Heart left ventricle (tissue), 16 donors: ENCODE data around the gene PRM3. TPM values are rescaled to one million over a fixed set of nuclear protein-coding genes. Genes with fewer than 3 reads are reported as not detected.

ENCODE experiments used
- ATAC-seq, 4 donors: fragments of 200-7000 bp; cut with Tn5 transposase; one replicate each; pipeline ENCODE4 v1.9.1; 2020 to 2022; ENCODE audit warnings: moderate library complexity in 4 of 4, mild to moderate bottlenecking in 3 of 4, moderate number of reproducible peaks in 1 of 4
- DNase-seq, 5 donors: peaks; one replicate each; pipeline ENCODE4 v3.0.0-alpha.2; 2020
- H3K27ac ChIP-seq, 12 donors: fragments of 200-600 bp; sonication (generic) in 4 of 12; one replicate each; pipeline versions ENCODE4 v1.5.0 to v1.8.0; 2016 to 2022; ENCODE audit warnings: mild to moderate bottlenecking in 2 of 12
- H3K27me3 ChIP-seq, 9 donors: fragments of 200-600 bp; sonication (generic) in 2 of 9; one replicate each; pipeline versions ENCODE4 v1.5.1 to v1.8.0; 2016 to 2022; ENCODE audit warnings: mild to moderate bottlenecking in 3 of 9
- H3K36me3 ChIP-seq, 9 donors: fragments of 200-600 bp; sonication (generic) in 2 of 9; one replicate each; pipeline versions ENCODE4 v1.5.0 to v1.8.0; 2018 to 2022; ENCODE audit warnings: mild to moderate bottlenecking in 2 of 9
- H3K4me1 ChIP-seq, 12 donors: fragments of 200-600 bp; sonication (generic) in 4 of 12; one replicate each; pipeline versions ENCODE4 v1.5.0 to v1.8.0; 2016 to 2022; ENCODE audit warnings: mild to moderate bottlenecking in 3 of 12
- H3K4me3 ChIP-seq, 12 donors: fragments of 200-600 bp; sonication (generic) in 4 of 12; one replicate each; pipeline versions ENCODE4 v1.5.0 to v1.8.0; 2017 to 2022; ENCODE audit warnings: mild to moderate bottlenecking in 9 of 12, moderate library complexity in 4 of 12
- H3K9me3 ChIP-seq, 12 donors: fragments of 200-600 bp; sonication (generic) in 4 of 12; one replicate each; pipeline versions ENCODE4 v1.5.0 to v1.8.0; 2016 to 2022; ENCODE audit warnings: mild to moderate bottlenecking in 1 of 12
- CTCF ChIP-seq, 12 donors: fragments of 200-600 bp; sonication (generic) in 4 of 12; IDR thresholded peaks; one replicate each; pipeline versions ENCODE4 v1.5.0 to v1.8.0; 2018 to 2022; ENCODE audit warnings: antibody characterized with exemption in 12 of 12, mild to moderate bottlenecking in 5 of 12
- POLR2A ChIP-seq, 2 donors: fragments of 450-650 bp; IDR thresholded peaks; one replicate each; pipeline ENCODE4 v1.6.1; 2017; ENCODE audit warnings: antibody characterized with exemption in 2 of 2, mild to moderate bottlenecking in 2 of 2, moderate library complexity in 2 of 2
- WGBS, 4 donors: extraction: QIAGEN DNeasy Blood & Tissue Kit in 2 of 4; methylation state at CpG; one replicate each; pipeline versions ENCODE4 v1.1.5 to v1.1.7; 2013 to 2018; 5-methylcytosine and 5-hydroxymethylcytosine counted together
- intact Hi-C, 10 donors: fragments of 100-400 bp; cut with DNase I; formaldehyde crosslinking; loops; one replicate each; pipeline versions ENCODE4 v1.11.1 to v1.14.2; 2022
- microRNA-seq, 4 donors: library from miRNA; unstranded; fragments of <30 nt; microRNA quantifications; one replicate each; pipeline versions ENCODE4 to v1.2.0, GENCODE V29; 2017 to 2020
- polyA plus RNA-seq, 2 donors: library from polyadenylated mRNA; stranded (reverse); fragments of 200-250 nt; gene quantifications; one replicate each; pipeline ENCODE4 v1.2.3, GENCODE V29; 2013
- total RNA-seq, 9 donors: library from RNA; depleted of rRNA in 2 of 9; stranded (reverse); fragments of >200 nt in 2 of 9; fragmentation: NEBNext Ultra II Directional in 3 of 9; extraction: Animal tissue kit (Norgen Biotek cat#: 25700) in 3 of 9; gene quantifications; one replicate each; pipeline versions ENCODE4 v1.1.0 to v1.2.4, GENCODE V29; 2016 to 2023
- donor health status: ischemic (EF 13 %, LVEDD 7.1; RV severe dilation, severe dysfunction).
- donor health status: healthy with polysubstance abuse.
- donor health status: DM: no; HTN: yes; CAD: no.
- donor health status: DM: no; HTN: no; CAD: no.
- donor health status: ischemic (EF 25% LVEDD 6.9; RV normal size, moderate dysfunction).
- donor health status: ischemic (EF 25% LVEDD 5.7; RV mildly dilated, moderate dysfunction).
- donor health status: healthy.
- donor health status: DM: yes; HTN: yes; CAD: no.
- donor health status: ischemic (EF 35%, LVEDD 5.7; RV mildly dilated, moderate dysfunction).
- donor health status: nonischemic (EF 11% LVEDD 7.7; RV severe dilation, severe dysfunction).
- donor health status: DM: yes; HTN: yes; CAD: no.
- donor health status: PGD.
- donor health status: ischemic (EF 29% LVEDD 5.4; RV normal size, mild dysfunction).
- donor health status: nonischemic (EF 23%, LVEDD 6.1; RV moderate dilation, normal function).

PRM3 gene
- total and polyA plus RNA-seq, 11 donors = not detected

DNA sequence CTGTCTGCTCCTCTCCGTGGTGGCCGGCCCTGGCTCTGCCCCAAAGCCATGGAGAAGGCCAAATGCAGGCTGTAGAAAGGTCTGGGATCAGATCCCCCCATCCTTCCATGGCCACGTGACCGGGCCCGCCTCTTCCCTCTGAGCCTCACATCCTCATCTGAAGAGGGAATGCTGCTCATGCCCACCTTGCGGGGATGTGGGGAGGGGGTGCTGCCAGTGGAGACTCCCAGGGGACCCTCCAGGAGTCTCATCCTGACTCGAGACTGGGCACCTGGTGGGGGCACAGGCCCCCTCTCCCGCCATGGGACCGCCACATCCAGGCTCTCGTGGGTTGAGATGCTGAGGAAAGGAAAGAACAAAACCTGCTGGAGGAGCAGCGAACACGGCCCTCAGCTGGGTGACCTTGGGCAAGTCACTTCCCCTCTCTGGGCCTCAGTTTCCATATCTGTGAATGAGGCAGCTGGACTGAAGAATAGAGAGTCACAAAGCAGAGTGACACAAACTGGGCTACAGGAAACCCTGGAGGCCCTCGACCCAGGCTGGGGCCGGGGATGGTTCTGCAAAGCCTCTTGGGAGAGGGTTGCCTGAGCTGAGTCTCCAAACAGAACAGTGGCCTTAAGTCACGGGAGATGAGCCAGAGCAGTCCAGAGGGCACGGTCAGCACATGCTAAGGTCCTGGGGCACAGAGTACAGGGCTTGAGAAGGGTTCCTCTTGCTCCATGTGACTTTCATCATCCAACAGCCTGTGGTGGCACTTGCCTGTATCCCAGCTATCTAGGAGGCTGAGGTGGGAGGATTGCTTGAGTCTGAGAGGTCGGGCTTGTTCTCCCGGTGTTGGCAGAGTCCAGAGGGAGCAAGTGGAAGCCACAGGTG, 47.5 kb downstream of the PRM3 start:
- Histone ChIP-seq H3K4me1 (peaks cover 0 to 32% (median 10%) of the 10 kb centered on the region in 12 donors), H3K4me3 (peak overlapping the region in 1 of 12 donors; percentile 28), H3K27me3 (no peaks in the 10 kb centered on the region), H3K9me3 (no peaks in the 10 kb centered on the region), H3K36me3 (no peaks in the 10 kb centered on the region), H3K27ac (peak overlapping the region in 3 of 12 donors; percentile 31 to 88 (median 74))
- no peak for TF ChIP-seq POLR2A (IDR thresholded peaks at IDR 0.05)
- 78 to 83% (median 82%) methylated on average over 17 to 18 of the region's 18 CpGs for WGBS, 4 donors
- ATAC-seq (no peak), DNase-seq (no peak)
- intact Hi-C loops = loop anchor here in 2 of 10 donors (2.0 to 10.0 kb wide), 2 partner anchors 31 to 51 kb away; partner anchors contain the start of gene SOCS1 (in 1 of the 2)

DNA sequence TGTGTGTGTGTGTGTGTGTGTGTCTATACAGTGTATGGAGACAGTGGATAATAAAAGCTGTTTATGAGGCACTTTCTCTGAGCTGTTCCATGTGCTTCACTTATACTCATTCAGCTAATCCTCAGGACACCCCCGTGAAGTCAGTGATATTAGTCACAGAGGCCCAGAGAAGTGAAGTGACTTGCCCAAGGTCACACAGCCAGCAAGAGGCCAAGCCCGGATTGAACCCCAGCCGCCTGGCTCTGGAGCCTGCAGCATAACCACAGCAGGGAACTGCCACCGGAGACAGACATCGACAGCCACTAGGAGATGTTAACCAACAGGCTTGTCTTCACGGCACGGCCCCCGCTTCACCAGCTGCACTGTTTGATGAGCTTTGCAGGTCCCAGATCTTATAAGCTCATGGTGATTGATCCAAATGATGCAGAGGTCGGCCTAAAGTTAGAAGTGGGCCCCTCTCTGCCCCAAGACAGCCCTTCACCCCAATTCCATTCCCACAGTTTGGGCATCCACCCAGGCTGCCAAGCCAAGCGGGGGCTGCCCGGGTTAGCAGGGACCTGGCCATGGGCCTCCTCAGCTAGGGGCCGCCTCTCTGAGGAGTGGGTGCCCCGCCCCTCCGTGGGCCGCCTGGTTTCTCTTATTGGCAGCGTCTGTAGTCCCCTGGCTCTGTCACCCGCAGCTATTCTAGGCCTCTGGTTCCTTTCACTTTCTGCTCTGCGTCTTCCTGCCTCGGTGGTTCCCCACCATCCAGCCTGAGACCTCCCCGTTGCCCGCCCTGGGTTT, 48.3 kb downstream of the PRM3 start:
- 64 to 78% (median 65%) methylated on average over 14 to 21 of the region's 21 CpGs for WGBS, 4 donors
- TF ChIP-seq CTCF (IDR thresholded peaks at IDR 0.05) = no peak
- no peak for TF ChIP-seq POLR2A (IDR thresholded peaks at IDR 0.05)
- Histone ChIP-seq H3K4me3 (peak overlapping the region in 1 of 12 donors; percentile 28), H3K4me1 (peaks cover 0 to 32% (median 10%) of the 10 kb centered on the region in 12 donors), H3K9me3 (no peaks in the 10 kb centered on the region), H3K36me3 (no peaks in the 10 kb centered on the region), H3K27me3 (no peaks in the 10 kb centered on the region), H3K27ac (peak overlapping the region in 6 of 12 donors; percentile 31 to 88 (median 75))
- ATAC-seq (peak in 3 of 4 donors; percentile 5 to 49 (median 27)), DNase-seq (peak in 2 of 5 donors; percentile 38 to 49)
- intact Hi-C loops = loop anchor here in 3 of 10 donors (2.0 to 10.0 kb wide), 3 partner anchors 32 to 50 kb away; partner anchors contain the start of gene SOCS1 (in 2 of the 3)

- DNase-seq = peak; percentile 33 to 90 (median 77)
- peak; percentile 94 to 98 (median 96) for ATAC-seq
- no peaks in the 10 kb centered on the region for H3K27me3 ChIP-seq
- intact Hi-C loops = loop anchor here in 3 of 10 donors (2.0 to 10.0 kb wide), 3 partner anchors 33 to 49 kb away; partner anchors contain the start of gene SOCS1 (in 2 of the 3)
- TF ChIP-seq CTCF (IDR thresholded peaks at IDR 0.05) (no peak), POLR2A (IDR thresholded peaks at IDR 0.05) (no peak)
- H3K4me1 ChIP-seq = peaks cover 0 to 34% (median 10%) of the 10 kb centered on the region in 12 donors
- H3K36me3 ChIP-seq = no peaks in the 10 kb centered on the region
- peak overlapping the region in 6 of 12 donors; percentile 54 to 88 (median 75) for H3K27ac ChIP-seq
- H3K4me3 ChIP-seq = no peak overlapping the region
- WGBS, 4 donors = 37 to 55% (median 51%) methylated on average over 22 to 24 of the region's 24 CpGs
- H3K9me3 ChIP-seq = no peaks in the 10 kb centered on the region
Observed at GRCh38 chr16:11224096-11224893, 49.1 kb downstream of the PRM3 start.

Small RNA genes within 50 kb of the gene (microRNA-seq; reads per million reads assigned to microRNA genes)
- 0 reads per million in 4 donors for gene MIR548H2

Other genes starting within 250 kb of the PRM3 start
- 10 to 100 TPM in 1 of 9 donors, 1 to 10 TPM in 7, under 1 TPM in 1; 0.63 to 14.8 (median 2.7) TPM for gene SOCS1, start 17.4 kb downstream of the PRM3 start, total RNA-seq
- gene SOCS1, start 17.4 kb downstream of the PRM3 start, polyA plus RNA-seq = 1 to 10 TPM; 2.9 to 9.1 TPM
- gene TNP2, start 4.3 kb downstream of the PRM3 start, total RNA-seq = not detected
- gene TNP2, start 4.3 kb downstream of the PRM3 start, polyA plus RNA-seq = not detected
- gene PRM2, start 2.9 kb upstream of the PRM3 start, total RNA-seq = not detected
- gene PRM2, start 2.9 kb upstream of the PRM3 start, polyA plus RNA-seq = not detected
- not detected for gene PRM1, start 7.7 kb upstream of the PRM3 start, total RNA-seq
- not detected for gene PRM1, start 7.7 kb upstream of the PRM3 start, polyA plus RNA-seq
- 1 to 10 TPM in 4 of 9 donors, under 1 TPM in 3, not detected in 2; 0.23 to 6.6 (median 1.1) TPM for gene RMI2, start 71.8 kb upstream of the PRM3 start, total RNA-seq
- gene RMI2, start 71.8 kb upstream of the PRM3 start, polyA plus RNA-seq = under 1 TPM; 0.23 to 0.76 TPM